OCI-LY7 (cell line): ENCODE measurements around the gene CHN1.

Source experiments
- CTCF ChIP-seq: fragments of 200-600 bp; sonication (generic); conservative IDR thresholded peaks from 2 replicates; pipeline ENCODE4 v1.5.1; 2014; ENCODE audit warnings: mild to moderate bottlenecking, antibody characterized with exemption, low read length, moderate library complexity, mixed read lengths
- EZH2phosphoT487 ChIP-seq: fragments of 200-600 bp; sonication (generic); IDR thresholded peaks from 2 replicates; pipeline ENCODE4 v1.6.1; 2018; ENCODE audit warnings: low read depth, borderline replicate concordance, mild to moderate bottlenecking, mixed run types, antibody characterized with exemption, low read length, moderate library complexity, mixed read lengths

GRCh38 chr2:174893018-174893417 is 112.2 kb downstream of the CHN1 start:
- TF ChIP-seq CTCF, result no peak
- TF ChIP-seq EZH2phosphoT487, result no peak
